Adipocyte (in vitro differentiated cells): Measurements from ENCODE around the gene CSF1.
A peak's percentile ranks its signal among the peaks of the same experiment; 100 is the strongest.

Experiments
- DNase-seq: peaks from one replicate; pipeline ENCODE4 v3.0.0-alpha.2; 2015; ENCODE audit warnings: low read depth
- H3K27me3 ChIP-seq: replicated peaks from 2 replicates; pipeline ENCODE4 v1.7.0; 2013; ENCODE audit warnings: mild to moderate bottlenecking, low read length, moderate library complexity; ENCODE audit not compliant: control insufficient read depth, insufficient read depth
- H3K36me3 ChIP-seq: 2 replicates; pipeline ENCODE4 v1.7.0; 2013; ENCODE audit warnings: low read length, mild to moderate bottlenecking, moderate library complexity; ENCODE audit not compliant: control insufficient read depth, insufficient read depth, severe bottlenecking
- H3K4me1 ChIP-seq: 2 replicates; pipeline ENCODE4 v1.7.0; 2013; ENCODE audit warnings: mild to moderate bottlenecking, low read length, moderate library complexity; ENCODE audit not compliant: control insufficient read depth, insufficient read depth
- H3K4me3 ChIP-seq: 2 replicates; pipeline ENCODE4 v1.7.0; 2013; ENCODE audit warnings: mild to moderate bottlenecking, low read length, moderate library complexity
- H3K9ac ChIP-seq: 2 replicates; pipeline ENCODE4 v1.7.0; 2013; ENCODE audit warnings: mild to moderate bottlenecking, low read length, moderate library complexity
- H3K9me3 ChIP-seq: 2 replicates; pipeline ENCODE4 v1.7.0; 2013; ENCODE audit warnings: mild to moderate bottlenecking, low read length, moderate library complexity; ENCODE audit not compliant: control insufficient read depth

The CSF1 gene

DNA sequence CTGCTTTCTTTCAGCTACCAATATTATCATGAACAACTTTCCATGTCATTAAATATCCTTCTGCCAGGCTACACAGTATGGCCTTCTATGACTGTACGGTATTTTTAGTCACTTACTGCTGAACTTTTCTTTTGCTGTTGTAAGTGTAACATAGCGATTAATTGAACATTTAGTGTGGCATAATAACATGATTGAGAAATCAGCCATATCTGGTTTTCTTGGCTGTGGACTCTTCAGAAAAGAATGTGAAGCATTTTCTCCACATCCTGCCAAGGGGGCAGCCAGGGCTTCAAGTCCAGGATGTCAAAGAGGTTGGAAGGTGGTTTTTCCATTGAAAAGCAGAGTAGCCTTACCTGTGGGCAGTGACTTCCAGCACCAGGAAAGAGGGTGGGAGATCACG, 65.1 kb downstream of the CSF1 start:
- Histone ChIP-seq H3K36me3 (no peaks in the 10 kb centered on the region), H3K4me3 (peak overlapping the region; percentile 54), H3K27me3 (no peaks in the 10 kb centered on the region), H3K9me3 (no peaks in the 10 kb centered on the region), H3K9ac (peak overlapping the region; percentile 54), H3K4me1 (peaks cover 59% of the 10 kb centered on the region)
- peak; percentile 83 for DNase-seq

DNA sequence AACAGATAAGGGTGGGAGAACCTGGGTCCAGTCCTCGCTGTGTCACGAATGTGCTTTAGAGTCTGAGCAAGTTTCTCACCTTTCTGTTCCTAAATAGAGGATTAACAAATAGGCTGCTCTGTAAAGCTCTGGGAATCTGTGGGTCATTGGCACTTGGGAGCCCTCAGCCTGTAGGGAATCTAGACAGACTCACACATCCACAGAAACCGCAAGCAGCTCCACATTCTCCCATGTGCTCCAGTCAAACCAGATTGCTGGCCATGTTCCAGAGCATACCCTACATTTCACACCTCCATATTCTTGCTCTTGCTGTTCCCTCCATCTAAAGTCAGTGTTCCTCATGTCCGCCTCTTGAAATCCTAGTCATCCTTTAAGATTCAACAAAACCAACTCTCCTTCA, 66.1 kb downstream of the CSF1 start:
- Histone ChIP-seq H3K9me3 (no peaks in the 10 kb centered on the region), H3K27me3 (no peaks in the 10 kb centered on the region), H3K4me1 (peaks cover 65% of the 10 kb centered on the region), H3K9ac (peak overlapping the region; percentile 80), H3K4me3 (peak overlapping the region; percentile 65), H3K36me3 (no peaks in the 10 kb centered on the region)
- no peak for DNase-seq

DNA sequence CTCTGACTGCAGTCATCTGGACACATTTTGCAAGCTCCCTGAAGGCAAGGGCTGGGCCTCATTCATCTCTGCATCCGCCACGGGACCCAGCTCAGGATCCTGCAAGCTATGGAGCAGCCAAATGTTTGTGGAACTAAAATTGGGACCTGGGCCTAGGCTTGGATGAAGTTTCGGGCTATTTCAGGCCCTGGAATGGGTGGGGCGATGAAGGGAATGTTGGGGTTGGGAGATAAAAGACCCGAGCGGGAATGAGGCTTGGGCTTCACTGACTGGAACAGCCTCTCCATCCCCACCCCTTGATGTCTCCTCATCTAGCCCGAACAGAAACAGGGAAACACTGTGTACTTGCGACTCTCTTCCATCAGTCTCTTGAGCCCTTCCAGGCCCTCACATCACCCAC, 66.6 kb downstream of the CSF1 start:
- Histone ChIP-seq H3K9ac (peak overlapping the region; percentile 80), H3K27me3 (no peaks in the 10 kb centered on the region), H3K4me3 (peak overlapping the region; percentile 65), H3K36me3 (no peaks in the 10 kb centered on the region), H3K4me1 (peaks cover 70% of the 10 kb centered on the region), H3K9me3 (no peaks in the 10 kb centered on the region)
- no peak for DNase-seq

DNA sequence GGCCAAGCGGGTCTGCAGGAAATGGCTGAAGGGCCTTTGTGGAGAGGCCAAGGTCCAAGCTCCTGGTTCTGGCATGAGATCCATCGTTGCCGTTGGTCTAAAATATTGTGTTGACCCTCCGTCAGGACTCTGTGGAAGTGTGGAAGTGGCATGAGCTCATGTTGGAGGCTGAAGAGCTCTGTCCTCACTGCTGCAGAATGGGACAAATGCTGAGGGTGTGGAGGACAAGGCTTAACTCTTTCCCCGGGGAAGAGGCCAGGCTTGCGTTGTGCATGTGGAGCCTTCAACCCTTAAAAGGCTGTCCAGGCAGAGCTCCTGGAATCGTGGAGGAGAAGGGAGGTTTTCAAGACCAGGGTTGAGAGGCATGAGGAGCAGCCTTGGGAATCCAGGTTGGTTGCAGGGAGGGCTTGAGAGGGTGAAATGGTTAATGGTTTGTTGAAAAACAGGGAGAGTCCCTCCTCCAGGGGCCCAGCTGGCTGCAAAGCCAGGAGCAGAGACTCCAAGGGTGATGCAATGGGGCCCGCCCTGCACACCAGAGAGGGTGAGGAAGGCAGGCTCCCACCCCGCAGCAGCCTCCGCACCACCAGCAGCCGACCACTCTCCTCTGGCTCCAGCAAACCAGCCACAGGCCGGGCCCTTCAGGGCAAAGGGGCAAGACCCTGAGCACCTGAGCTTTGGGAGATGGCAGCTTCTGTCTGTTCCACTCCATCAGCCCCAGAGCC, 67.2 kb downstream of the CSF1 start:
- H3K9ac ChIP-seq = peak overlapping the region; percentile 80
- peak overlapping the region; percentile 65 for H3K4me3 ChIP-seq
- H3K9me3 ChIP-seq = no peaks in the 10 kb centered on the region
- peak; percentile 46 for DNase-seq
- peaks cover 76% of the 10 kb centered on the region for H3K4me1 ChIP-seq
- no peaks in the 10 kb centered on the region for H3K27me3 ChIP-seq
- H3K36me3 ChIP-seq = no peaks in the 10 kb centered on the region

DNA sequence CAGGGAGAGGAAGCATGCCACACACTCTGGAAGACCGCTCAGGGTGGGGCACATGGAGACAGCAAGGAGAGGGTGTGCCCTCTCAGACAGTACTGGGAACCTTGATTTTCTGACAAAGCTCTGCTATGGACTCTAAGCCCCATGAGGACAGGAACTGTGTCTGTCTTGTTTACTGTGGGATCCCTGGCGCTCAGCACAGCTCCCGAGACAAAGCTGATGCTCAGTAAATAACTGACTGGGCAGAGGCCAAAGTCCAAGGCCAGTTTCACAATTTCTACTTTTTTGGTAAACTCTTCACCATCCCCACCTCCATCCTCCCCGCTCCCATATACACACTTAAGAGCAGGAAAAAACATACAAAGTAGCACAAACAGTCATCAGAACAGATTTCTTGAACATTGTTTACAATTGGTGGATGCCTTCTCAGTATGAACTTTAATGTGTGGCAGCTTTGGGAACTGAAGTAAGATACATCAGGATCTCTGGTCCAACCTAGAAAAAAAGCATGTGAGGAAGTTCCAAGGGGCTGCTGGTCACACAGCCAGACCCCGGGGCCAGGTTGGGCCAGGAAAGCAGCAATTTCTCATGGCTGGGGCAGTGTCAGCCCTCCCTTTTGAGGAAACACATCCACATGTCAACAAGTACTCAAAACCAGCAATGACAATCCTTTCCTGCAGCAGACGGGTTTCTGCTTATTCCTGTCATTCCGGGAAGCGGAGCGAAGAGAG, 68.3 kb downstream of the CSF1 start:
- peak overlapping the region; percentile 80 for H3K9ac ChIP-seq
- peak overlapping the region; percentile 6 for H3K4me3 ChIP-seq
- no peaks in the 10 kb centered on the region for H3K27me3 ChIP-seq
- H3K36me3 ChIP-seq = no peaks in the 10 kb centered on the region
- peak; percentile 25 for DNase-seq
- peaks cover 87% of the 10 kb centered on the region for H3K4me1 ChIP-seq
- H3K9me3 ChIP-seq = no peaks in the 10 kb centered on the region

DNA sequence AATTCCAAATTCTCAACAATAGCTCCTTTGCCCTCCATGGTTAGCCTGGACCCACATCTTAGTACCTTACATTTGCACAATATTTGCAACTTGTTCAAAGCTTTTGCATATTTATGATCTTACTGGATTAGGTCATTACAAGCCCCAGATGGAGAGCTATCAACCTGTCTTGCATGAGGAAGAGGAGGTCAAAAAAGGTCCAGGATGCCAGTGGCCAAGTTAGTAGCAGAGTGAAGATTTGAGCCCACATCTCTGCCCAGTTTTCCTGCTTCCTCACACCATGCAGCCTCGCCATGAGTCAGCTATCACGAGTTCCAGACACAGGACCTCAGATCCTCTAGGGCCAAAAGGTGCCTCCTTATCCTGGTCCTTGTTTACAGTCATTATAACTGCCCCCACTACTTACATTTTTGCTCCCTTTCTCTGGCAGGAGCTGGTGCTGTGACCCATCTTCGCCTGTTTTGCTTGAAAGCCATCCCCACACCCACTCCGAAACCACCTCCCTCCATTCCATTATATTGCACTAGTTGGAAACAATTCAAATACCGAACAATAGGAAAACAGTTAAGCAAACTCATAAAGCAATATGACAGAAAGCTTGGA, 68.9 kb downstream of the CSF1 start:
- DNase-seq = peak; percentile 55
- Histone ChIP-seq H3K9ac (peak overlapping the region; percentile 80), H3K36me3 (no peaks in the 10 kb centered on the region), H3K9me3 (no peaks in the 10 kb centered on the region), H3K4me1 (peaks cover 91% of the 10 kb centered on the region), H3K4me3 (peak overlapping the region; percentile 6), H3K27me3 (no peaks in the 10 kb centered on the region)
